Astrocyte (in vitro differentiated cells and primary cell): ENCODE data around the gene EIF4EBP3.

Experiments used
- CTCF ChIP-seq: IDR thresholded peaks from 2 replicates; pipeline ENCODE4 v1.5.1; 2011; ENCODE audit warnings: low read depth, mild to moderate bottlenecking, inconsistent platforms, low read length, moderate library complexity; ENCODE audit not compliant: insufficient read depth
- EZH2 ChIP-seq: IDR thresholded peaks from 2 replicates; pipeline ENCODE4 v1.6.1; 2012; ENCODE audit warnings: mild to moderate bottlenecking, low read length, inconsistent platforms; ENCODE audit not compliant: insufficient read depth

DNA sequence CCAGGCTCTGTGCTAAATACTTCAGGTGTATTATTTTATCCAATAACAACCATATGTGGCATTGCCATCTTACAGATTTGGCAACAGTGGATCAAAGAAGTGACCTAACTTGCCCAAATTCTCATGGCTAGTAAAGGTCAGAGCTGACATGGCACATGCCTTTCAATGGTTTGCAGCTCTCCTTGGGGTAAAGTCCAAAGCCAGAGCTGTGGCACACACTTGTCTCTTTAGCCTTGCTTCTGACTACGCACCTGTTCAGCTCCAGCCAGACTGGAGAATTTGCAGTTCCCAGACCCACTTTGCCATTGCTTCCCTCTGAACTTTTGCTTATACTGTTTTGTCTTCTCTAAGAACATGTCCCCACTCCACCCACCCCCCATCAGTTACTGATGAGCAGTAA lies 23.0 kb downstream of the EIF4EBP3 start:
- TF ChIP-seq CTCF: no peak
- no peak for TF ChIP-seq EZH2
